ENCODE results near the gene PHF21B. TPM values are rescaled to one million over a fixed set of nuclear protein-coding genes. Genes with fewer than 3 reads are reported as not detected.

Gene PHF21B
- total RNA-seq, 1 donor from 2014 or later, result not detected

DNA sequence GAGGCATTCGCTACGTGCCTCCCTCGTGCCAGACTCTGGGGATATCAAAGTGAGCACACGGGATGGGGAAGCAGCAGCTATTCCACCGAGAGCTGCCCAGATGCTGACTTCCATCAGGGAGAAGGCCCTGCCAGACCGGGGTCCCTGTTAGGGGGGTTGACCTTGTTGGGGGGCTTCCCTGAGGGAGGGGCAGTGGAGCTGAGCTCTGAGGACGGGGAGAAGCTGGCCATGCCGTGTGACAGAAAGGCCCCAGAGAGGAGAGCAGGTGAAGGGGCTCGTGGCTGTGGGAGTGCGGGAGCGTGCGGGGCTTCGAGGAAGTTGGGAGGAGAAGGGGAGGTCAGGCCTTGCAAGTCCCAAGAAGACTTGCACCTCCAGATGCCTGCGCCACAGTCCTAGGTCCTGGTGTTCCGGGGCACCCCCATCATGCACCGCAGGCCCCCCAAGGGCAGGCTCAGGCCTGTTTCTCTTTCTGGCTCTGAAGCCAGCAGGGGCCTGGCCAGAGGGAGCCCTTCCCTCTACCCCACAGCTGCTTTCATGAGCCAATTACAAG lies 163.0 kb downstream of the PHF21B start:
- no peak overlapping the region for H3K4me3 Mint-ChIP-seq
- H3K9me3 Mint-ChIP-seq, result peaks cover 6% of the 10 kb centered on the region
- TF ChIP-seq, protein P1, sequence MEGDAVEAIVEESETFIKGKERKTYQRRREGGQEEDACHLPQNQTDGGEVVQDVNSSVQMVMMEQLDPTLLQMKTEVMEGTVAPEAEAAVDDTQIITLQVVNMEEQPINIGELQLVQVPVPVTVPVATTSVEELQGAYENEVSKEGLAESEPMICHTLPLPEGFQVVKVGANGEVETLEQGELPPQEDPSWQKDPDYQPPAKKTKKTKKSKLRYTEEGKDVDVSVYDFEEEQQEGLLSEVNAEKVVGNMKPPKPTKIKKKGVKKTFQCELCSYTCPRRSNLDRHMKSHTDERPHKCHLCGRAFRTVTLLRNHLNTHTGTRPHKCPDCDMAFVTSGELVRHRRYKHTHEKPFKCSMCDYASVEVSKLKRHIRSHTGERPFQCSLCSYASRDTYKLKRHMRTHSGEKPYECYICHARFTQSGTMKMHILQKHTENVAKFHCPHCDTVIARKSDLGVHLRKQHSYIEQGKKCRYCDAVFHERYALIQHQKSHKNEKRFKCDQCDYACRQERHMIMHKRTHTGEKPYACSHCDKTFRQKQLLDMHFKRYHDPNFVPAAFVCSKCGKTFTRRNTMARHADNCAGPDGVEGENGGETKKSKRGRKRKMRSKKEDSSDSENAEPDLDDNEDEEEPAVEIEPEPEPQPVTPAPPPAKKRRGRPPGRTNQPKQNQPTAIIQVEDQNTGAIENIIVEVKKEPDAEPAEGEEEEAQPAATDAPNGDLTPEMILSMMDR (IDR thresholded peaks at IDR 0.05), result no peak
- ATAC-seq (ENCODE audit: low read depth), result no peak
- no peaks in the 10 kb centered on the region for H3K4me1 Mint-ChIP-seq
- DNase-seq, result no peak
- H3K36me3 Mint-ChIP-seq (ENCODE audit: low read depth), result peaks cover 3% of the 10 kb centered on the region
- intact Hi-C loops (cut with micrococcal nuclease), result no loop called here
- CTCF ChIA-PET, result no interaction called here
- POLR2A ChIA-PET, result no interaction called here
- no peaks in the 10 kb centered on the region for H3K27me3 Mint-ChIP-seq
- H3K27ac Mint-ChIP-seq, result no peak overlapping the region

DNA sequence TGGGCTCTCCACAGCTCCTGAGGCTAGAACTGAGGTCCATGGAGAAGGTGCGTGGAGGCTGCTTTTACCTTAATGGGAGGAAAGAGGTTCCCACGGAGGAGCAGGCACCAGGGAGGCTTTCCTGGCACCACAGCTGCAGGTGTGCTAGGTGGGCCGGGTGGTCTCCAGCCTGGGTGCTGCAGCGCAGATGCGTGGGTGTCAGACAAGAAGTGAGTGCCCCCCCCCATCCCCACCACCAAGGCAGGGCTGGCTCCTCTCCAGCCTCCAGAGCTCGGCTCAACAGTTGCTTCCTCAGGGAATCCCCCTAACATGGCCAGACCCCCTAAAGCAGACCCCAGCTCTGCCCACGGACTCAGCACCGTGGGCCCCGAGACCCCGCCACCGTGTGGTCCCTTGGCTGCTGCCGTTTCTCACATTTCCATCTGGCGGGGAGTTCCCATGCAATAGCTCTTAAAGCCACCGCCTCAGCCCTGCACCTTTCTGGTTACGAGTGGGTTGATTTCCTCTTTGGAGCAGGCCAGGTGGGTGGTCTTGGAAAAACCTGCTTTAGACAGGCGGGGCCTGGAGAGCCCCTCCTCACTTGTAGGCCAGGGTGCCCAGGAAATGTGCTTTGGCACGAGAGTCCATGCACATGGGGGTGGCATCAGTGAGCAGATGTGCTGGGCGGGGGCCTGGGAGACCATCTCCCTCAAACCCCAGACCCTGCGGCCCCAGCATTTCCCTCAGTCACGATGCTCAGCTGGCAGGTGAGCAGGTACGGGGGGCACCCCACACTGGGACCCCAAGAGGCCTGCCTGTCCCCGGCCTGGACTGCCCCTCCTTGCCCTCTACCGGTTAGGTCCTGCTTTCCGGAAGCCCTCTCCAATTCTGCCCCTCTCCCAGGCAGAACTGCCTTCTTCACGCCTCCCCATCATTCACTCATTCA lies 163.7 kb downstream of the PHF21B start:
- peaks cover 6% of the 10 kb centered on the region for H3K9me3 Mint-ChIP-seq
- no peaks in the 10 kb centered on the region for H3K4me1 Mint-ChIP-seq
- no peak for ATAC-seq (ENCODE audit: low read depth)
- TF ChIP-seq, protein P1 (IDR thresholded peaks at IDR 0.05), result no peak
- peaks cover 4% of the 10 kb centered on the region for H3K27me3 Mint-ChIP-seq
- H3K36me3 Mint-ChIP-seq (ENCODE audit: low read depth), result peaks cover 3% of the 10 kb centered on the region
- H3K4me3 Mint-ChIP-seq, result no peak overlapping the region
- no peak overlapping the region for H3K27ac Mint-ChIP-seq
- no peak for DNase-seq
- ChIA-PET POLR2A (no interaction called here), CTCF (no interaction called here)
- intact Hi-C loops (cut with micrococcal nuclease), result no loop called here

DNA sequence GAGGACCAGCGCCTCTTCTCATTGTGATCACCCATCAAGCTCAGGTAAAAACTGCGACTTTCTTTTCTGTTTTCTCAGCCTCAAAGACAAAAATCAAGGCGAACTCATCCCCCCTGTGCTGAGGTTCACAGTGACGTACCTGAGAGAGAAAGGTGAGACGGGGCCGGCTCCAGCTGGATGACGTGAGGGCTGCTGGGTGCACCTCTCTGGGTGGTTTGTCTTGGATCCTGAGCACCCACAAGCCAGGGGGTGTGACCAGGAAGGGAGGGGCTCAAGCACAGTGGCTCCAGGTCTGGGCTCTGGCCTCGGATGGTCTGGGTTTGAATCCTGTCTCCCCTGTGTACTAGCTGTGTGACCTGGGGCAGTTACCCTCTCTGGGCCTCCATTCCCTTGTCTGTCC lies 164.6 kb downstream of the PHF21B start:
- Mint-ChIP-seq H3K27me3 (peaks cover 6% of the 10 kb centered on the region), H3K9me3 (peaks cover 6% of the 10 kb centered on the region), H3K4me1 (no peaks in the 10 kb centered on the region), H3K36me3 (ENCODE audit: low read depth) (peaks cover 3% of the 10 kb centered on the region), H3K27ac (no peak overlapping the region), H3K4me3 (no peak overlapping the region)
- intact Hi-C loops (cut with micrococcal nuclease), result no loop called here
- DNase-seq, result no peak
- CTCF ChIA-PET, result no interaction called here
- POLR2A ChIA-PET, result no interaction called here
- ATAC-seq (ENCODE audit: low read depth), result no peak
- TF ChIP-seq, protein P1 (IDR thresholded peaks at IDR 0.05), result no peak

DNA sequence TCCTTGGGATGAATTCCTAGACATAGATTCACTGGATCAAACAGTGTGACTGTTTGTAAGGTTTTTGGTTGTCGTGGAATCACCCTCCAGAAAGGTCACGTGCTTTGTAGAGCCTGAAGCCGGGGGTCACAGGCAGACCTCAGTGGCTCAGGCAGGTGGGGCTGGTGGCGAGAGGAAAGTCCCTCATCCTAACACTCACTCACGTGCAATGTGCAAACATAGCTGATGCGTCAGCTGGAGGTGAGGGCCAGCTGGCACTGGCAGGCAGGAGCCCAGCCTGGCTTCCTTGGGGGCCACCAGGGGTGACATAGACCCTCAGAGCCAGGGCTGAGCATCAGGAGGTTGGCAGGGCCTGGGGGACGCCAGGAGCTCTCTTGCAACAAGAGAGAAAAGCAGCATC lies 167.4 kb downstream of the PHF21B start:
- H3K36me3 Mint-ChIP-seq (ENCODE audit: low read depth), result peaks cover 3% of the 10 kb centered on the region
- H3K4me1 Mint-ChIP-seq, result no peaks in the 10 kb centered on the region
- POLR2A ChIA-PET, result no interaction called here
- CTCF ChIA-PET, result no interaction called here
- TF ChIP-seq, protein P1 (IDR thresholded peaks at IDR 0.05), result no peak
- no peak overlapping the region for H3K27ac Mint-ChIP-seq
- ATAC-seq (ENCODE audit: low read depth) (no peak), DNase-seq (no peak)
- peaks cover 6% of the 10 kb centered on the region for H3K9me3 Mint-ChIP-seq
- H3K27me3 Mint-ChIP-seq, result peaks cover 6% of the 10 kb centered on the region
- intact Hi-C loops (cut with micrococcal nuclease), result no loop called here
- H3K4me3 Mint-ChIP-seq, result no peak overlapping the region

DNA sequence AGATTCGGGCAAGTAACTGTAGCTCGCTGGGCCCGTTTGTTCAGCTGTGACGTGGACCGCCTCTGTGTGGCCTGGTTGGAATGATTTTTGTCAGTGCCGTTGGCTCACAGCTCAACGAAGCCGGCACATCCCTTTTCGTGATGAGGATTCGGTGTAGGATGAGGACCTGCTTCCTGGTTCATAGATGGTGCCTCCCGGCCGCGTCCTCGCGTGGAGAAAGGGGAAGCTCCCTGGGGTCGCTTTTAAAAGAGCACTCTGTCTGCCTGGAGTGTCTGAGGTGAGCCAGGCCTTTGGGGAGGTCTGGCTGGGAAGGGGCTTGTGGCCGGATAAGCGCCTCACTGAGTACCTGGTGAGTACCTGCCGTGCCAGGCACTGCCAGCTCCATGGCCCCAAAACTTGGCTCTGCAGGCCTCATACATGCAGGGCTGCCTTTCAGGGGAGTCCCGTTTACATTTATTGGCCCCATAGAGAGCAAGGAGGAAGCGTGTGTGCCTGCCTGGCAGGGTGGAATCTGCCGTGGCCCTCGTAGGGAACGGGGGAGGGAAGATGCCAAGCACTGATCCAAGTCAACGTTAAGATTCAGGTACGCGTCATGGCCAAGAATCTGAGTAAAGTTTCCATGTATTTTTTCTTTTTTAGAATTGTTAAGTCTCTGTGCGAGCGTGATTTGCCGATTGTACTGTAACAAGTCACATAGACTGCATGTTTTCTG lies 169.0 kb downstream of the PHF21B start:
- intact Hi-C loops (cut with micrococcal nuclease), result no loop called here
- peaks cover 6% of the 10 kb centered on the region for H3K9me3 Mint-ChIP-seq
- no peak for DNase-seq
- peaks cover 7% of the 10 kb centered on the region for H3K27me3 Mint-ChIP-seq
- ATAC-seq (ENCODE audit: low read depth), result no peak
- TF ChIP-seq, protein P1 (IDR thresholded peaks at IDR 0.05), result no peak
- ChIA-PET CTCF (no interaction called here), POLR2A (no interaction called here)
- H3K36me3 Mint-ChIP-seq (ENCODE audit: low read depth), result peaks cover 3% of the 10 kb centered on the region
- no peak overlapping the region for H3K4me3 Mint-ChIP-seq
- H3K4me1 Mint-ChIP-seq, result no peaks in the 10 kb centered on the region
- no peak overlapping the region for H3K27ac Mint-ChIP-seq
